Panc1 (cell line): Measurements from ENCODE around the gene CDHR4. TPM values are rescaled to one million over a fixed set of nuclear protein-coding genes. Genes with fewer than 3 reads are reported as not detected.

ENCODE experiments used
- ATAC-seq: fragments of 200-7000 bp; cut with Tn5 transposase; 2 replicates; pipeline ENCODE4 v1.9.1; 2020; ENCODE audit warnings: mild to moderate bottlenecking, moderate library complexity
- BruUV-seq: library from RNA; stranded (reverse); fragments of 400-500 nt; replicated peaks from 2 replicates; lab custom pipeline; 2021; lab: Mats Ljungman, UMichigan
- CTCF ChIA-PET: fragments of 300-600 bp; sonication (Branson Sonifier 250); formaldehyde crosslinking; loops from one replicate; lab custom pipeline; 2022; ENCODE audit warnings: antibody characterized with exemption; lab: Charles Lee
- POLR2A ChIA-PET: fragments of 300-600 bp; sonication (Branson Sonifier 250); formaldehyde crosslinking; loops from one replicate; lab custom pipeline; 2022; ENCODE audit warnings: antibody characterized with exemption; lab: Charles Lee
- DNase-seq: peaks from one replicate; pipeline ENCODE4 v3.0.0-alpha.2; 2010; ENCODE audit warnings: low read depth, low spot score
- H3K27ac ChIP-seq: 2 replicates; pipeline ENCODE4 v1.5.1; 2011; ENCODE audit warnings: mild to moderate bottlenecking, low read length, inconsistent platforms
- H3K27me3 ChIP-seq: fragments of 200-500 bp; sonication (Bioruptor generic); 2 replicates; pipeline ENCODE4 v1.6.0; 2014; ENCODE audit warnings: low read length, inconsistent platforms; ENCODE audit not compliant: control insufficient read depth, insufficient read depth
- H3K36me3 ChIP-seq: fragments of 200-500 bp; sonication (Bioruptor generic); 2 replicates; pipeline ENCODE4 v1.5.1; 2014; ENCODE audit warnings: inconsistent platforms, mild to moderate bottlenecking, low read length, moderate library complexity; ENCODE audit not compliant: control insufficient read depth, insufficient read depth
- H3K4me1 ChIP-seq: 2 replicates; pipeline ENCODE4 v1.5.1; 2011; ENCODE audit warnings: inconsistent platforms, mild to moderate bottlenecking, low read length, moderate library complexity; ENCODE audit not compliant: control insufficient read depth, insufficient read depth
- H3K4me3 ChIP-seq, 2 experiments: 2 replicates each; pipeline ENCODE4 v1.5.1; 2011 to 2012; ENCODE audit warnings: low read depth in 2 of 2, low read length in 2 of 2, mild to moderate bottlenecking in 2 of 2, inconsistent platforms in 1 of 2, moderate library complexity in 1 of 2
- H3K9me3 ChIP-seq: fragments of 200-500 bp; sonication (Bioruptor generic); 2 replicates; pipeline ENCODE4 v1.5.1; 2014; ENCODE audit warnings: low read depth, mild to moderate bottlenecking, inconsistent platforms, low read length, moderate library complexity; ENCODE audit not compliant: control insufficient read depth, insufficient read depth
- CTCF ChIP-seq: fragments of 450-650 bp; IDR thresholded peaks from 2 replicates; pipeline ENCODE4 v1.5.1; 2017; ENCODE audit warnings: mild to moderate bottlenecking
- POLR2AphosphoS5 ChIP-seq: IDR thresholded peaks from 2 replicates; pipeline ENCODE4 v1.6.1; 2012; ENCODE audit warnings: mild to moderate bottlenecking, low read depth, low read length, moderate library complexity
- SIN3A ChIP-seq: IDR thresholded peaks from 2 replicates; pipeline ENCODE4 v1.6.1; 2012; ENCODE audit warnings: low read depth, mild to moderate bottlenecking, low read length, moderate library complexity, borderline replicate concordance; ENCODE audit not compliant: insufficient read depth
- TCF7L2 ChIP-seq: IDR thresholded peaks from 2 replicates; pipeline ENCODE4 v1.6.1; 2011; ENCODE audit warnings: mild to moderate bottlenecking, low read depth, low read length, inconsistent platforms
- in situ Hi-C: cut with HindIII; loops from 2 replicates; pipeline ENCODE4 v1.10.0; 2016; ENCODE audit warnings: low sequenced_read_pairs, low pct_unique_long_range_greater_than_20kb
- intact Hi-C: fragments of 100-400 bp; cut with micrococcal nuclease; formaldehyde crosslinking; loops from one replicate; pipeline ENCODE4 v1.10.0; 2022; ENCODE audit not compliant: unreplicated experiment
- total RNA-seq: library from RNA; stranded (reverse); gene quantifications from one replicate; pipeline ENCODE4 v1.2.1, GENCODE V29; 2021; ENCODE audit not compliant: unreplicated experiment
- TF ChIP-seq, protein P1 (sequence below), 2 experiments: IDR thresholded peaks; 2 replicates each; pipeline ENCODE4 v1.6.1; 2011 to 2012; ENCODE audit warnings: low read depth in 2 of 2, control low read depth in 1 of 2, low read length in 1 of 2, mild to moderate bottlenecking in 1 of 2, moderate library complexity in 1 of 2; ENCODE audit not compliant: insufficient read depth in 1 of 2

The CDHR4 gene
- total RNA-seq, 1 experiment from 2014 or later, result not detected

- no peak overlapping the region for H3K27ac ChIP-seq
- H3K27me3 ChIP-seq, result no peaks in the 10 kb centered on the region
- intact Hi-C loops (no loop called here), in situ Hi-C loops (no loop called here)
- POLR2A ChIA-PET, result no interaction called here
- no peak for TF ChIP-seq CTCF
- TF ChIP-seq POLR2AphosphoS5, result no peak
- no peak for TF ChIP-seq SIN3A
- TF ChIP-seq, protein P1, sequence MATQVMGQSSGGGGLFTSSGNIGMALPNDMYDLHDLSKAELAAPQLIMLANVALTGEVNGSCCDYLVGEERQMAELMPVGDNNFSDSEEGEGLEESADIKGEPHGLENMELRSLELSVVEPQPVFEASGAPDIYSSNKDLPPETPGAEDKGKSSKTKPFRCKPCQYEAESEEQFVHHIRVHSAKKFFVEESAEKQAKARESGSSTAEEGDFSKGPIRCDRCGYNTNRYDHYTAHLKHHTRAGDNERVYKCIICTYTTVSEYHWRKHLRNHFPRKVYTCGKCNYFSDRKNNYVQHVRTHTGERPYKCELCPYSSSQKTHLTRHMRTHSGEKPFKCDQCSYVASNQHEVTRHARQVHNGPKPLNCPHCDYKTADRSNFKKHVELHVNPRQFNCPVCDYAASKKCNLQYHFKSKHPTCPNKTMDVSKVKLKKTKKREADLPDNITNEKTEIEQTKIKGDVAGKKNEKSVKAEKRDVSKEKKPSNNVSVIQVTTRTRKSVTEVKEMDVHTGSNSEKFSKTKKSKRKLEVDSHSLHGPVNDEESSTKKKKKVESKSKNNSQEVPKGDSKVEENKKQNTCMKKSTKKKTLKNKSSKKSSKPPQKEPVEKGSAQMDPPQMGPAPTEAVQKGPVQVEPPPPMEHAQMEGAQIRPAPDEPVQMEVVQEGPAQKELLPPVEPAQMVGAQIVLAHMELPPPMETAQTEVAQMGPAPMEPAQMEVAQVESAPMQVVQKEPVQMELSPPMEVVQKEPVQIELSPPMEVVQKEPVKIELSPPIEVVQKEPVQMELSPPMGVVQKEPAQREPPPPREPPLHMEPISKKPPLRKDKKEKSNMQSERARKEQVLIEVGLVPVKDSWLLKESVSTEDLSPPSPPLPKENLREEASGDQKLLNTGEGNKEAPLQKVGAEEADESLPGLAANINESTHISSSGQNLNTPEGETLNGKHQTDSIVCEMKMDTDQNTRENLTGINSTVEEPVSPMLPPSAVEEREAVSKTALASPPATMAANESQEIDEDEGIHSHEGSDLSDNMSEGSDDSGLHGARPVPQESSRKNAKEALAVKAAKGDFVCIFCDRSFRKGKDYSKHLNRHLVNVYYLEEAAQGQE (IDR thresholded peaks at IDR 0.05; ENCODE audit: insufficient read depth in 1 of 2, low read depth in 2 of 2, low read length in 1 of 2), result no peak
- no peak for TF ChIP-seq TCF7L2
- no TSS peak for BruUV-seq
- DNase-seq, result no peak
- no peaks in the 10 kb centered on the region for H3K36me3 ChIP-seq
- no peak for ATAC-seq
- no peaks in the 10 kb centered on the region for H3K9me3 ChIP-seq
- H3K4me1 ChIP-seq, result no peaks in the 10 kb centered on the region
- CTCF ChIA-PET, result no interaction called here
- no peak overlapping the region for H3K4me3 ChIP-seq
These were observed 43.6 kb downstream of the CDHR4 start for GRCh38 chr3:49756036-49756435.

DNA sequence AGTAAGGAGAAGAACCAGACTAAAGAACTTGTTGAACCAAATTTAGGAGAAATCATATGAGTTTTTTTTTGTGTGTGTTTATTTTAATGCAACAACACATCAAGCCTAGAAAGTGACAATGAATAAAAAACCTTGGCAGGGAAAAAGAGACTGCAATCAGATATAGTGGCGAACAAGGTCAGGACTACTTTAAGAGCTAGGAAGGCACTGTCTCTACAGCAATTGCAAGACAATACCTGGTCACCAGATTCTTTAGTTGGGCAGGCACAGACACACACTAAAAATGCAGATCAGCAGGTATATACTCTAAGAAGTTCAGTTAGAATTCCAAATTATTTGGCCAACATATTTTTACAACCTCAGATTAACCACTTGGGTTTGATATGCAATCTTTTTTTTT is 45.1 kb downstream of the CDHR4 start:
- intact Hi-C loops, result no loop called here
- POLR2A ChIA-PET, result no interaction called here

More for the DNA sequence above, 45.1 kb downstream of the CDHR4 start:
- Histone ChIP-seq H3K36me3 (no peaks in the 10 kb centered on the region), H3K4me1 (no peaks in the 10 kb centered on the region), H3K27me3 (no peaks in the 10 kb centered on the region), H3K4me3 (no peak overlapping the region), H3K9me3 (no peaks in the 10 kb centered on the region), H3K27ac (no peak overlapping the region)
- DNase-seq (no peak), ATAC-seq (no peak)
- in situ Hi-C loops, result no loop called here
- no TSS peak for BruUV-seq
- no peak for TF ChIP-seq TCF7L2
- no peak for TF ChIP-seq CTCF
- TF ChIP-seq POLR2AphosphoS5, result no peak
- no peak for TF ChIP-seq SIN3A
- TF ChIP-seq, protein P1 (IDR thresholded peaks at IDR 0.05; ENCODE audit: insufficient read depth in 1 of 2, low read depth in 2 of 2, low read length in 1 of 2), result no peak
- CTCF ChIA-PET, result no interaction called here
